Measurements from ENCODE around the gene HSP90B1. TPM values are rescaled to one million over a fixed set of nuclear protein-coding genes. Genes with fewer than 3 reads are reported as not detected.

Gene HSP90B1
- total RNA-seq, result 100 to 1,000 TPM; 206 to 319 (median 209) TPM

DNA sequence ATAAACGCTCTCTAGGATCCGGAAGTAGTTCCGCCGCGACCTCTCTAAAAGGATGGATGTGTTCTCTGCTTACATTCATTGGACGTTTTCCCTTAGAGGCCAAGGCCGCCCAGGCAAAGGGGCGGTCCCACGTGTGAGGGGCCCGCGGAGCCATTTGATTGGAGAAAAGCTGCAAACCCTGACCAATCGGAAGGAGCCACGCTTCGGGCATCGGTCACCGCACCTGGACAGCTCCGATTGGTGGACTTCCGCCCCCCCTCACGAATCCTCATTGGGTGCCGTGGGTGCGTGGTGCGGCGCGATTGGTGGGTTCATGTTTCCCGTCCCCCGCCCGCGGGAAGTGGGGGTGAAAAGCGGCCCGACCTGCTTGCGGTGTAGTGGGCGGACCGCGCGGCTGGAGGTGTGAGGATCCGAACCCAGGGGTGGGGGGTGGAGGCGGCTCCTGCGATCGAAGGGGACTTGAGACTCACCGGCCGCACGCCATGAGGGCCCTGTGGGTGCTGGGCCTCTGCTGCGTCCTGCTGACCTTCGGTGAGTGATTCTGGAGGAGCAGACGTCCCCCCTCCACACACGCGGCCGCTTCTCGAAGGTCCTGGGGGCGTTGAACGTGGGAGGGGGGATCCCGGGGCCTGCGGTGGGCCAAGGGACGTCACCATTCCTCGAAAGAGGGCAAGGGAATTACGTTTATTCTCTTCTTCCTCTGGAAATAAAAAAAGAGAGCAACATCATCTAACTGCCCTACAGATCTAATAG is at the start of gene HSP90B1:
Gene HSP90B1, plus strand, starts transcription at position 377 of the 753 bp plus-strand sequence. Its CDS starts 106 bp downstream, at position 483.
- intact Hi-C loops (cut with DNase I), result no loop called here
- WGBS, 2 donors, result 0 to 1% methylated on average over 1 to 26 of the region's 56 CpGs
- Histone ChIP-seq H3K9me3 (no peaks in the 10 kb centered on the region), H3K4me3 (peak within 1 kb of the TSS; percentile 62 to 87 (median 80)), H3K27me3 (no peaks in the 10 kb centered on the region), H3K27ac (peak within 1 kb of the TSS; percentile 91 to 96 (median 94)), H3K4me1 (peaks cover 5 to 60% (median 22%) of the 10 kb centered on the region in 3 donors), H3K36me3 (peaks cover 0 to 31% (median 0%) of the 10 kb centered on the region in 3 donors)
- peak in 3 of 4 donors; percentile 73 to 96 (median 80) for TF ChIP-seq POLR2A (IDR thresholded peaks at IDR 0.05)
- TF ChIP-seq, protein P1, sequence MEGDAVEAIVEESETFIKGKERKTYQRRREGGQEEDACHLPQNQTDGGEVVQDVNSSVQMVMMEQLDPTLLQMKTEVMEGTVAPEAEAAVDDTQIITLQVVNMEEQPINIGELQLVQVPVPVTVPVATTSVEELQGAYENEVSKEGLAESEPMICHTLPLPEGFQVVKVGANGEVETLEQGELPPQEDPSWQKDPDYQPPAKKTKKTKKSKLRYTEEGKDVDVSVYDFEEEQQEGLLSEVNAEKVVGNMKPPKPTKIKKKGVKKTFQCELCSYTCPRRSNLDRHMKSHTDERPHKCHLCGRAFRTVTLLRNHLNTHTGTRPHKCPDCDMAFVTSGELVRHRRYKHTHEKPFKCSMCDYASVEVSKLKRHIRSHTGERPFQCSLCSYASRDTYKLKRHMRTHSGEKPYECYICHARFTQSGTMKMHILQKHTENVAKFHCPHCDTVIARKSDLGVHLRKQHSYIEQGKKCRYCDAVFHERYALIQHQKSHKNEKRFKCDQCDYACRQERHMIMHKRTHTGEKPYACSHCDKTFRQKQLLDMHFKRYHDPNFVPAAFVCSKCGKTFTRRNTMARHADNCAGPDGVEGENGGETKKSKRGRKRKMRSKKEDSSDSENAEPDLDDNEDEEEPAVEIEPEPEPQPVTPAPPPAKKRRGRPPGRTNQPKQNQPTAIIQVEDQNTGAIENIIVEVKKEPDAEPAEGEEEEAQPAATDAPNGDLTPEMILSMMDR (IDR thresholded peaks at IDR 0.05), result no peak
- DNase-seq, result peak; percentile 99

DNA sequence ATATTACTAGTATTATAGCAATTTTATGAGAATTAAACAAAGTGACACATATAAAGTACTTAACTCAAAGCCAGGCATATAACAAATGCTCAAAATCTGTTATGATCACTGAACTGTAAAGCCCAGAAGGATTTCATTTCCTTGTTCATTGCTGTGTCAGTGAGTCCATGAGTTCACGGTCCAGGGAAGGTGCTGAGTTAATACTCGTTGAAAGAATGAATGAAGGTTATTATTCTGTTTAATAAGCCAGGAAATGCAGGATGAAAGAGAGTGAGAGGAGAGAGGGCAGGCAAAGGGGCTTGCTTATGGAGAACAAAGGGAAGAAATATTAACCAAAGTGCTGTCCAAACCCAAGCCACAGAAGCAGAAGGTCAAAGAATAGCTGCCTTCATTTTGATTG is 48.9 kb upstream of the HSP90B1 start:
- intact Hi-C loops (cut with DNase I), result no loop called here
- 34 to 42% methylated on average over 2 of the region's 2 CpGs for WGBS, 2 donors
- Histone ChIP-seq H3K27ac (no peak overlapping the region), H3K4me3 (no peak overlapping the region), H3K4me1 (no peaks in the 10 kb centered on the region), H3K27me3 (peaks cover 0 to 2% (median 0%) of the 10 kb centered on the region in 4 donors), H3K9me3 (no peaks in the 10 kb centered on the region), H3K36me3 (no peaks in the 10 kb centered on the region)
- DNase-seq, result no peak
- TF ChIP-seq POLR2A (IDR thresholded peaks at IDR 0.05), result no peak
- TF ChIP-seq, protein P1 (IDR thresholded peaks at IDR 0.05), result no peak

DNA sequence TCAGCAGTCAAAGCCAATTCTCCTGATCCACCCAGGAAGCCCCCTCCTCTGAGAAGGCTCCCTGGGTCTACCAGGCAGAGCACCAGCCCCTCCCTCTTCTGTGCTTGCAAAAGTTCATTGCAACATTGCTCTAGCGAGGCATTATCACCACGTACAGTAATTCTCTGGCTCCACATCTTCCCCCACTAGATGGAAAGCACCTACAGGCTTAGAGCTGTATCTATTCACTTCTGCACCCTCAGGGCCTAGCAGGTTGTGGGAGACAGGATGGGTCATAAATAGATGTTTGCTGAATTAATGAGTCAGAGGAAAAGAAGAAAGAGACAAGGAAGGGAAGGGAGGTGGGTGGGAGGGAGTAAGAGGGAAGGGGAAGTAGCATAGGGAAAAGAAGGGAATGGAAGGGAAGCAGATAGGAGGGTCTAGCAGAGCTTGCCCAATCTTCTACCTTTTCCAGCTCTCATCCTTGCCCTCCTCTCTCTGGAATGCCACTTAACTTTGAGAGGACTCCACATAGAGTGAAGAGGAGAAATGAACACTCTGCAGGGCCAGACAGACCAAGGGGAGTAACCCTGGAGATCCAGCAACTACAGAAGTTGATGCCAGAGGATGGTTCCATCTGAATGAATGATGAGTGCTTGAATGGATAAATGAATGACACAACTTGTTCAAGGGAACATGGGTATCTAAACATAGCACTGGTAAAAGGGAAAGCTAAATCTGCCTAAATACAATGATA is 47.2 kb upstream of the HSP90B1 start:
- Histone ChIP-seq H3K36me3 (no peaks in the 10 kb centered on the region), H3K9me3 (no peaks in the 10 kb centered on the region), H3K27ac (no peak overlapping the region), H3K27me3 (peaks cover 0 to 2% (median 0%) of the 10 kb centered on the region in 4 donors), H3K4me3 (no peak overlapping the region), H3K4me1 (no peaks in the 10 kb centered on the region)
- intact Hi-C loops (cut with DNase I), result no loop called here
- no peak for TF ChIP-seq POLR2A (IDR thresholded peaks at IDR 0.05)
- TF ChIP-seq, protein P1 (IDR thresholded peaks at IDR 0.05), result no peak
- no peak for DNase-seq
- WGBS, 2 donors, result 11 to 14% methylated on average over 2 of the region's 2 CpGs

DNA sequence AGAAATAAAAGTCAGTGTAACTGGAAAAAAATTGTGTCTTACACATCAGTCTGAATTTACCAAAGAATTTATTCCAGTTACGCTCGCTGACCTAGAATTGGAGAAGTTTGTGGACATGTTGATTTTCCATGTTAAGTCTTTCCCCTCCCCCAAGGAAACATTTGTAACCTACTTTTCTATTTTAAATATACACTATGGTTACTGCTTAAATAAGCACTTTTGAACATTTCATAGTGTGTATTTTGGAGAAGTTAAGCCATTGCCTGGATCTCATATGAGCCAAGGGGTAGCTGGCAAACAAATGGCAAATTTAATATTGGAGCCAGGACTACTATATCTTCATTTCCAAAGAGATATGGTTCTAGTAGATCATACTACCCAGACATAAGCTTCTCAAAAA is 46.3 kb upstream of the HSP90B1 start:
- WGBS, 2 donors, result 88 to 91% methylated on average over 2 of the region's 2 CpGs
- Histone ChIP-seq H3K36me3 (no peaks in the 10 kb centered on the region), H3K9me3 (no peaks in the 10 kb centered on the region), H3K27ac (no peak overlapping the region), H3K4me1 (no peaks in the 10 kb centered on the region), H3K27me3 (no peaks in the 10 kb centered on the region), H3K4me3 (no peak overlapping the region)
- intact Hi-C loops (cut with DNase I), result no loop called here
- no peak for DNase-seq
- TF ChIP-seq, protein P1 (IDR thresholded peaks at IDR 0.05), result no peak
- TF ChIP-seq POLR2A (IDR thresholded peaks at IDR 0.05), result no peak

DNA sequence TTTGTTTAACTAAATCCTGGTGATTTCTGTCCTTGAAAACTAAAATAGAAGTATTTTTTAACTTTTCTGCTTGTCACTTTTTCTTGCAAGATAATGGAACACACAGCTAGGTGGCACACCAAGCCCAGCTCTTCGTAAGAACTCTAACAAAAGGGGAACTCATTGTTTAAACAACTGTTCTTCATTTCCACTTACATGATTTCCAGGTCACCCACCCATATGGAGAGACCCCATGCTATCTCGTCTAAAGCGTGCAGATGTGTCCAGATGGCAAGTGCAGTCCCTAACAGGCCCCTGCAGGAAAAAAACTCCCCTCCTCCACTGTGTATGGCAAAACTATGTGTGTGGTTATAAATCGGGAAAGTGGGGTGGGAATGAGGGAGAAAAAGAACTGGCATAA is 45.9 kb upstream of the HSP90B1 start:
- no peak overlapping the region for H3K4me3 ChIP-seq
- no peaks in the 10 kb centered on the region for H3K9me3 ChIP-seq
- TF ChIP-seq, protein P1 (IDR thresholded peaks at IDR 0.05), result peak in 5 of 6 experiments; percentile 11 to 47 (median 21)
- TF ChIP-seq POLR2A (IDR thresholded peaks at IDR 0.05), result no peak
- no peaks in the 10 kb centered on the region for H3K4me1 ChIP-seq
- no peak for DNase-seq
- H3K27me3 ChIP-seq, result no peaks in the 10 kb centered on the region
- H3K27ac ChIP-seq, result no peak overlapping the region
- H3K36me3 ChIP-seq, result no peaks in the 10 kb centered on the region
- intact Hi-C loops (cut with DNase I), result no loop called here
- 20 to 47% methylated on average over 3 to 4 of the region's 4 CpGs for WGBS, 2 donors
